SK-N-MC (cell line): ENCODE data around the gene MMADHC.

Experiments
- EZH2 ChIP-seq: fragments of 200-600 bp; sonication (generic); IDR thresholded peaks from one replicate; pipeline ENCODE4 v1.6.1; 2017; ENCODE audit warnings: antibody characterized with exemption
- FOXP2 ChIP-seq: optimal IDR thresholded peaks from 2 replicates; pipeline ENCODE3; 2011; ENCODE audit warnings: mild to moderate bottlenecking, moderate library complexity; ENCODE audit not compliant: insufficient read depth; ENCODE audit errors: extremely low read length, control extremely low read depth
- POLR2AphosphoS5 ChIP-seq: IDR thresholded peaks from 2 replicates; pipeline ENCODE4 v1.6.1; 2012; ENCODE audit warnings: mild to moderate bottlenecking, low read depth, low read length, borderline replicate concordance

- TF ChIP-seq EZH2, result no peak
- no peak for TF ChIP-seq POLR2AphosphoS5
- TF ChIP-seq FOXP2, result no peak
Observed at GRCh38 chr2:149526689-149527088, 60.9 kb downstream of the MMADHC start.
